GM13976 (cell line): Measurements from ENCODE around the gene RBM45.

ENCODE experiments used
- DNase-seq: peaks from one replicate; pipeline ENCODE4 v3.0.0; 2012; ENCODE audit warnings: low spot score
- CTCF ChIP-seq: IDR thresholded peaks from 2 replicates; pipeline ENCODE4 v1.5.1; 2012; ENCODE audit warnings: borderline replicate concordance, mild to moderate bottlenecking; ENCODE audit not compliant: insufficient read depth; ENCODE audit errors: extremely low read depth, missing control alignments, control extremely low read depth
- in situ Hi-C: fragments of 300-500 bp; cut with MboI; formaldehyde crosslinking; loops from one replicate; pipeline ENCODE4 v1.12.0; 2022; ENCODE audit warnings: low sequenced_read_pairs, mixed read lengths, inconsistent platforms; ENCODE audit not compliant: unreplicated experiment

Gene RBM45

GRCh38 chr2:178177066-178177679 lies 64.9 kb downstream of the RBM45 start:
- DNase-seq, result no peak
- no peak for TF ChIP-seq CTCF
- in situ Hi-C loops, result no loop called here
